Chondrocyte (in vitro differentiated cells): ENCODE data around the gene UBA1. TPM values are rescaled to one million over a fixed set of nuclear protein-coding genes. Genes with fewer than 3 reads are reported as not detected.

Source experiments
- DNase-seq: peaks from one replicate; pipeline ENCODE4 v3.0.0; 2021; ENCODE audit warnings: mixed read lengths, low spot score
- H3K27ac Mint-ChIP-seq: one replicate; pipeline ENCODE4 v1.8.0; 2021; ENCODE audit warnings: mild to moderate bottlenecking, moderate library complexity, mixed read lengths; ENCODE audit not compliant: unreplicated experiment
- H3K27me3 Mint-ChIP-seq: 2 replicates; pipeline ENCODE4 v1.8.0; 2021; ENCODE audit warnings: low read depth, mixed read lengths
- H3K36me3 Mint-ChIP-seq: 2 replicates; pipeline ENCODE4 v1.8.0; 2021; ENCODE audit warnings: low read depth, mixed read lengths
- H3K4me1 Mint-ChIP-seq: 2 replicates; pipeline ENCODE4 v1.8.0; 2021; ENCODE audit warnings: low read depth, mild to moderate bottlenecking, mixed read lengths
- H3K4me3 Mint-ChIP-seq: one replicate; pipeline ENCODE4 v1.8.0; 2021; ENCODE audit warnings: mild to moderate bottlenecking, moderate library complexity, mixed read lengths; ENCODE audit not compliant: unreplicated experiment
- H3K9me3 Mint-ChIP-seq: 2 replicates; pipeline ENCODE4 v1.8.0; 2021; ENCODE audit warnings: low read depth, mixed read lengths
- CTCF ChIP-seq: fragments of 200-600 bp; sonication (generic); IDR thresholded peaks from 2 replicates; pipeline ENCODE4 v1.5.0; 2021; ENCODE audit warnings: antibody characterized with exemption, mild to moderate bottlenecking, moderate library complexity
- total RNA-seq: library from RNA; stranded (reverse); gene quantifications from 3 replicates; pipeline ENCODE4 v1.2.1, GENCODE V29; 2021

UBA1 gene
- total RNA-seq, 1 donor from 2014 or later = 311 TPM

- H3K36me3 Mint-ChIP-seq = peaks cover 33% of the 10 kb centered on the region
- no peaks in the 10 kb centered on the region for H3K9me3 Mint-ChIP-seq
- peaks cover 34% of the 10 kb centered on the region for H3K4me1 Mint-ChIP-seq
- no peak overlapping the region for H3K4me3 Mint-ChIP-seq
- no peaks in the 10 kb centered on the region for H3K27me3 Mint-ChIP-seq
- TF ChIP-seq CTCF = no peak
- H3K27ac Mint-ChIP-seq = no peak overlapping the region
- no peak for DNase-seq
Measured at GRCh38 chrX:47239199-47239598, 45.6 kb downstream of the UBA1 start.

GRCh38 chrX:47239898-47240545, 46.4 kb downstream of the UBA1 start:
- Mint-ChIP-seq H3K36me3 (peaks cover 37% of the 10 kb centered on the region), H3K9me3 (no peaks in the 10 kb centered on the region), H3K27ac (no peak overlapping the region), H3K4me3 (no peak overlapping the region), H3K4me1 (peaks cover 26% of the 10 kb centered on the region), H3K27me3 (no peaks in the 10 kb centered on the region)
- no peak for DNase-seq
- TF ChIP-seq CTCF = no peak

- Mint-ChIP-seq H3K27me3 (no peaks in the 10 kb centered on the region), H3K4me3 (no peak overlapping the region), H3K36me3 (peaks cover 40% of the 10 kb centered on the region), H3K27ac (no peak overlapping the region), H3K9me3 (no peaks in the 10 kb centered on the region), H3K4me1 (peaks cover 21% of the 10 kb centered on the region)
- no peak for DNase-seq
- no peak for TF ChIP-seq CTCF
Measured at GRCh38 chrX:47240619-47241018, 47.0 kb downstream of the UBA1 start.

GRCh38 chrX:47241201-47242011, 47.8 kb downstream of the UBA1 start:
- H3K4me3 Mint-ChIP-seq = no peak overlapping the region
- DNase-seq = no peak
- no peaks in the 10 kb centered on the region for H3K27me3 Mint-ChIP-seq
- H3K9me3 Mint-ChIP-seq = no peaks in the 10 kb centered on the region
- H3K27ac Mint-ChIP-seq = no peak overlapping the region
- peaks cover 48% of the 10 kb centered on the region for H3K36me3 Mint-ChIP-seq
- no peak for TF ChIP-seq CTCF
- peaks cover 13% of the 10 kb centered on the region for H3K4me1 Mint-ChIP-seq

GRCh38 chrX:47242321-47242720, 48.7 kb downstream of the UBA1 start:
- no peak for TF ChIP-seq CTCF
- H3K4me3 Mint-ChIP-seq = no peak overlapping the region
- no peaks in the 10 kb centered on the region for H3K27me3 Mint-ChIP-seq
- peaks cover 3% of the 10 kb centered on the region for H3K4me1 Mint-ChIP-seq
- H3K27ac Mint-ChIP-seq = no peak overlapping the region
- DNase-seq = no peak
- H3K9me3 Mint-ChIP-seq = no peaks in the 10 kb centered on the region
- peaks cover 54% of the 10 kb centered on the region for H3K36me3 Mint-ChIP-seq
